Fibroblast of skin of right quadriceps (primary cell): ENCODE measurements around the gene CCDC144A.
"Not testable (repeated sequence)": the region's sequence is repeated elsewhere in the genome, so short reads cannot be mapped to it uniquely, and the experiment has no call there.

Experiments
- DNase-seq: peaks from one replicate; pipeline ENCODE4 v3.0.0-alpha.2; 2013

Gene CCDC144A

DNA sequence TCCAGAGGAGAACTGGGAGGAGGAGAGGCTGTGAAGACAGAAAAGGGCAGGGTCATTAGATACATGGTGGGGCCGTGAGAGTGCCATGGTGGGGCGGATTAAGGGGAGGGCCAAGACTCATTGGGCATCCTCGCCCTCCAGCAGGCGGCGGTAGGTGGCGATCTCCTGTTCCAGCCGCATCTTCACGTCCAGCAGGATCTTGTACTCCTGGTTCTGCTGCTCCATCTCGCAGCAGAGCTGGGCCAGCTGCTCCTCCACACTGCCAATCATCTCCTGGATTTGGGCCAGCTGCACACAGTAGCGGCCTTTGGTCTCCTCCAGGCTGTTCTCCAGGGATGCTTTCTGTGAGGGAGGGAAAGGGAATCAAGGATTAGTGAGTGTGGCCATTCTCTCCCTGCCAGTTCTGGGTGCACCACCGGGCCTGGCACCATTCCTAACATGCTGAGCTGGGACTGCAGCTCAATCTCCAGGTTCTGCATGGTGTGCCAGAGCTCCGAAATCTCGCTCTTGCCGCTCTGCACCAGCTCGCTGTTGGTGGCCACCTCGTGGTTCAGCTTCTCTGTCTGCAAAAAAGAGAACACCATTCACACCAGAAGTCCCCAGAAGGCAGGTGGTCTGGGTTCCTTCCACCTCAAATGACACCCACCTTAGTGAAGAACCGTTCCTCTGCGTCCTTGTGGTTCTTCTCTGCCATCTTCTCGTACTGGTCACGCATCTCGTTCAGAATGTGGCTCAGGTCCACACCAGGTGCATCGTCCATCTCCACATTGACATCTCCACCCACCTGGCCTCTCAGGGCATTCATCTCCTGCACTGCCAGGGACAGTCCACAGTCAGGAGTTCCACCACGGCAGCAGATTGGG is 129.0 kb downstream of the CCDC144A start:
- no peak for DNase-seq

DNA sequence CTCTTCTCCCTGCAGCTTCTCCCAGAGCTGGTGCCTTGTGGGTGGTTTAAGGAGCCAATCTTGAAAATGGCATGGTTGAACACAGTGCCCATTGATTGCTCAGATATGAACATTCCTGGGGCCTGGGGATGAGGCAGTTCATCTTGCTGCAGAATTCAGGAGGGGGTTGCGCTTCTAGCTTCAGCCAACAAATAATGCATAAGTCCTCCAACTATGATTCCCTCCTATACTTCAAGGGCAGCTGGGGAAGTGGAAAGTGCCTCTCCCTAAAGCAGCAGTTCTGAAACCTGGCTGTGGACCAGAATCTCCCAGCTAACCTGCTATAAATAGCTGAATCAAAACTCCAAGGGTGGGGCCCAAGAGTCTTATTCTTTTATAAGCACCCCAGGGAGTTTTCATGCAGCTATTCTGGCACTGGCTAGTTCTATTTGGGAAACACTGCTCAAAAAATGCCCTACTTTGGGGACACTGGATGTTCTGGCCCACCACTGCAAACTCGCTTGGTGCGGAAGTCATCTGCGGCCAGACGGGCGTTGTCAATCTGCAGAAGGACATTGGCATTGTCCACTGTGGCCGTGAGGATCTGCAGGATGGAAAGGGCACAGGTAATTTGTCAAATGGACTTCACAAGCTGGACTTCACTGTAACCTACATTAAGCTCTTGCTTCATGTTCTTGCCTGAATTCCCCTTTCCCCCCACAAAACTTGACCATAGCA is 130.3 kb downstream of the CCDC144A start:
- DNase-seq, result no peak

DNA sequence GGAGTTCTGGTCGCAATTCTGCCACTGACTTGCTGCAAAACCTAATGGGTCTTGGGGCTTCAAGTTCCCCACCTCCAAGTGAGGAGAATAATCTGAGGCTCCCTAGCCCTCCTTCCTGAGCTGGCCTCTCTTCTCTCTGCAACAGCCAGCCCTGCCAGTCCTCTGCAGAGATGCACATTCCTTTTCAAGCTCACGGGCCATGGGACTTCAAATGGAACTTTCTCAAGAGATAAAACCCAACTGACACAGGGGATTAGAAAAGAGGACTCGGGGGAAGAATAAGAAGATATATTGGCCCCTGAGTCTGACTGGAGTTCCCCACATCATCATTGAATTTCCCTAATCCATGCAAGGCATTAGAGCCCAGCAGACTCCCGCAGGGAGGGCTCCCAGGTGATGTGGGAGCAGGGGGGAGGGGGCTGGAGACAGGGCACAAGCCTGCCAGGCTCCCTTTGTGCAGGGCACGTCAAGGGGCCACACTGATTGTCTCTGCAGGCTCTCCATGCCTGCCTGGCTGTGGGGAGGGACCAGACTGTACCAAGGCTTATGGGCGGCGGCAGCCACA is 131.0 kb downstream of the CCDC144A start:
- no peak for DNase-seq

DNA sequence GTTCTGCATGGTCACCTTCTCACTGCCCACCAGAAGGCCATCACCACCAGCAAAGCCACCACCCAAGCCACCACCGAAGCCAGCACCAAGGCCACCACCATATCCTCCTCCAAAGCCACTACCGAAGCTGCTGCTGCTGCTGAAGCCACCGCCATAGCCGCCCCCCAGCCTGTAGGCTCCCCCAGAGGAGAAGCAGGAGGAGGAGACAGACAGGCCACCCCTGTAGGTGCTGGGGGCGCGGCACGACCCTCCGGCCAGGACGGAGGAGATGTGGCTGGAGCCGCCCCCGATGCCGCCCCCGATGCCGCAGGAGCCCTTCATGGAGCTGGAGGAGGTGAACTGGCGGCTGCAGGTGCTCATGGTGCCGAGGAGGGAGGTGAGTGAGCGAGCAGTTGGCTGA is 132.1 kb downstream of the CCDC144A start:
- not testable (repeated sequence) for DNase-seq

DNA sequence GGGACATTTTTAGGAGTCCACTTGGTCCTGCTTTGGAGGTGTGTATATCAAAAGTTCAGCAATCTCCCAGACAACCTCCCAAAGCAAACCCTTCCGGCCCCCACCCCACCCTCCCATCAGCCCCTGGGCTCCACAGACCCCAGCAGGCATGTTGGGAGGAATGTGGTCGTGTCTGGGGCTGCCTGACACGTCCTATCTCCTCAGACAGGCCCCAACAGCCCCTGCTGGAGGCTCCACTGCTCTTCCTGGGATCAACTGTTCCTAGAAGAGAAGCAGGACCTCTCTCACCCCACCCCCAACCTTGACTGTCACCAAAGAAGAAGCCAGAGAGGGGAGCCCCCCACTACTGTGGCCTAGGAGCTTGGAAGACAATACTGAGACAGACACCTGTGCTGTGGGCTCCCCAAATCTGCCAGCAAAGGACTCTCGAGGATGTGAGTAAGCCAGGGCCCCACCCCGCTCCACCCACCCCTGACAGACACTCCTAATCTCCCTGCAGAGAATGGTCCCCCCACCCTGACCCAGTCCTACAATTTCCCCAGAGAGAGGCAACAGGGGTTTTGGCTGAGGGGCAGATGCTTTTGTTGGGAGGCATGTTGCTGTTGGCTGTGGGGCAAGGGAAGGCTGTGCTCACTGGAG is 133.8 kb downstream of the CCDC144A start:
- DNase-seq, result not testable (repeated sequence)
